HT1080 (cell line): ENCODE results near the gene PTPRN2. TPM values are rescaled to one million over a fixed set of nuclear protein-coding genes. Genes with fewer than 3 reads are reported as not detected.

ENCODE experiments used
- DNase-seq: peaks from one replicate; pipeline ENCODE4 v3.0.0-alpha.2; 2015; ENCODE audit warnings: low read depth
- total RNA-seq: library from RNA; depleted of rRNA; stranded (reverse); fragments of >200 nt; shearing (Covaris generic); gene quantifications from 2 replicates; pipeline ENCODE4 v1.2.3, GENCODE V29; 2014

PTPRN2 gene
- total RNA-seq, 1 experiment from 2014 or later = 0.31 TPM

GRCh38 chr7:157879391-157879790 is 708.2 kb downstream of the PTPRN2 start:
- no peak for DNase-seq

GRCh38 chr7:157877298-157878090 is 710.1 kb downstream of the PTPRN2 start:
- no peak for DNase-seq

GRCh38 chr7:157876469-157877285 is 710.9 kb downstream of the PTPRN2 start:
- DNase-seq = no peak

GRCh38 chr7:157875230-157876179 is 712.1 kb downstream of the PTPRN2 start:
- DNase-seq = no peak

GRCh38 chr7:157874870-157875229 is 712.8 kb downstream of the PTPRN2 start:
- DNase-seq = no peak

- no peak for DNase-seq
These were observed 713.3 kb downstream of the PTPRN2 start for GRCh38 chr7:157874208-157874816.

GRCh38 chr7:157873664-157874063 is 714.0 kb downstream of the PTPRN2 start:
- no peak for DNase-seq

- DNase-seq = no peak
These were observed 714.4 kb downstream of the PTPRN2 start for GRCh38 chr7:157873181-157873580.

- DNase-seq = no peak
These were observed 715.2 kb downstream of the PTPRN2 start for GRCh38 chr7:157872447-157872846.

- DNase-seq = no peak
These were observed 715.9 kb downstream of the PTPRN2 start for GRCh38 chr7:157871681-157872080.

- DNase-seq = no peak
These were observed 716.9 kb downstream of the PTPRN2 start for GRCh38 chr7:157870644-157871290.

- DNase-seq = no peak
These were observed 717.8 kb downstream of the PTPRN2 start for GRCh38 chr7:157869793-157870192.

GRCh38 chr7:157867685-157868305 is 719.8 kb downstream of the PTPRN2 start:
- DNase-seq = no peak

GRCh38 chr7:157866336-157866924 is 721.2 kb downstream of the PTPRN2 start:
- no peak for DNase-seq

GRCh38 chr7:157865351-157866165 is 722.1 kb downstream of the PTPRN2 start:
- DNase-seq = no peak

GRCh38 chr7:157864911-157865310 is 722.7 kb downstream of the PTPRN2 start:
- DNase-seq = no peak

GRCh38 chr7:157863906-157864810 is 723.5 kb downstream of the PTPRN2 start:
- DNase-seq = no peak

GRCh38 chr7:157863176-157863575 is 724.4 kb downstream of the PTPRN2 start:
- no peak for DNase-seq
